Superior temporal gyrus (tissue), 1 donor: ENCODE data around the gene SHROOM2.
"Not testable (repeated sequence)": the region's sequence is repeated elsewhere in the genome, so short reads cannot be mapped to it uniquely, and the experiment has no call there.

Source experiments
- DNase-seq: peaks from one replicate; pipeline ENCODE4 v3.0.0-alpha.2; 2016; ENCODE audit errors: extremely low spot score

SHROOM2 gene

GRCh38 chrX:9785254-9785943 is 830 bp upstream of the SHROOM2 start:
- no peak for DNase-seq

- DNase-seq, result no peak
These were observed 788 bp downstream of the SHROOM2 start for GRCh38 chrX:9786798-9787635.

GRCh38 chrX:9788911-9789310 is 2.7 kb downstream of the SHROOM2 start:
- DNase-seq, result no peak

- no peak for DNase-seq
These were observed 3.3 kb downstream of the SHROOM2 start for GRCh38 chrX:9789555-9789954.

GRCh38 chrX:9790866-9791265 is 4.6 kb downstream of the SHROOM2 start:
- DNase-seq, result no peak

GRCh38 chrX:9794495-9794894 is 8.3 kb downstream of the SHROOM2 start:
- no peak for DNase-seq

- no peak for DNase-seq
These were observed 11.4 kb downstream of the SHROOM2 start for GRCh38 chrX:9797384-9798360.

- DNase-seq, result no peak
These were observed 16.5 kb downstream of the SHROOM2 start for GRCh38 chrX:9802737-9803136.

GRCh38 chrX:9804444-9804843 is 18.2 kb downstream of the SHROOM2 start:
- DNase-seq, result no peak

GRCh38 chrX:9805956-9806355 is 19.7 kb downstream of the SHROOM2 start:
- DNase-seq, result no peak

- no peak for DNase-seq
These were observed 21.3 kb downstream of the SHROOM2 start for GRCh38 chrX:9807355-9808182.

GRCh38 chrX:9809876-9810275 is 23.6 kb downstream of the SHROOM2 start:
- not testable (repeated sequence) for DNase-seq

GRCh38 chrX:9811086-9811485 is 24.9 kb downstream of the SHROOM2 start:
- DNase-seq, result not testable (repeated sequence)

- DNase-seq, result no peak
These were observed 30.0 kb downstream of the SHROOM2 start for GRCh38 chrX:9816084-9816700.

GRCh38 chrX:9821572-9821971 is 35.3 kb downstream of the SHROOM2 start:
- no peak for DNase-seq

GRCh38 chrX:9824554-9824953 is 38.3 kb downstream of the SHROOM2 start:
- no peak for DNase-seq

- no peak for DNase-seq
These were observed 39.0 kb downstream of the SHROOM2 start for GRCh38 chrX:9825129-9825790.

- DNase-seq, result no peak
These were observed 39.7 kb downstream of the SHROOM2 start for GRCh38 chrX:9825966-9826365.

- DNase-seq, result no peak
These were observed 43.4 kb downstream of the SHROOM2 start for GRCh38 chrX:9829308-9830267.
